NCI-H748 (cell line): ENCODE results near the gene CTNNA3.
A peak's percentile ranks its signal among the peaks of the same experiment; 100 is the strongest.

Source experiments
- DNase-seq: peaks from one replicate; lab custom pipeline; 2025; ENCODE audit not compliant: unreplicated experiment; lab: John Stamatoyannopoulos, UW

Gene CTNNA3

DNA sequence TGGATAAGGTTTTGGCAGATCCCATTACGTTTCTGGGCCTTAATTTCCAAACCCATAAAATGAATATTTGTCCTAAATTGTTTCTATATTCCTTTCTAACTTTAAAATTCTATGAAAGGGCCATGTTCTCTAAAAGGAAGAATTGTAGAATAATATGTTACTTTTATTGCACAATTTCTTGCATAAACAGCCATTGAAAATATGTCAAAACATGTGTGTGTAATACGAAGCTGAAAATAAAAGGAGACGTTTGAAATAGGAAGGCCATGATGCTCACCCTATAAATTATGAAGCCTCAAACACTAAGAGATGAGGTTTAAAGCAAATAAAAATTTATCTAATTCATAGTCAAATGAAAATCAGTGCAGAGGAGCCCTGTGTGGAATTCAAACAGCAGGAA, 915.2 kb downstream of the CTNNA3 start:
- DNase-seq: no peak

DNA sequence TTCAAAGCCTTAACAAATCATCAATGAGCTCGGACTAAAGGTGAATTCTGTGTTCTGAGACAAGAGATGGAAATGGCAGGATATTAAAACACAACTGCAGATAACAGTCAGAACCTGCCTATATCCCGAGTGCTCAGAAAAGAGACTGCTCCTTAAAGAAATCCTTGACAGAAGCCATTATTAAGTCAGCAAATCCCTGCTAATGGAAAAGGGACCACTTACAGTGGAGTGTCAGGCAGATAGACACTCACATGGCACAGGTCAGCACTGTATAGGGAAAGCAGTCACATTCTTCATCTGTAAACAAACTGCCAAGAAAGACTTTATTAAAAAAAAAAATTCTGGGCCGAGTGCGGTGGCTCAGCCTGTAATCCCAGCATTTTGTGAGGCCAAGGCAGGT, 917.6 kb downstream of the CTNNA3 start:
- DNase-seq: no peak

DNA sequence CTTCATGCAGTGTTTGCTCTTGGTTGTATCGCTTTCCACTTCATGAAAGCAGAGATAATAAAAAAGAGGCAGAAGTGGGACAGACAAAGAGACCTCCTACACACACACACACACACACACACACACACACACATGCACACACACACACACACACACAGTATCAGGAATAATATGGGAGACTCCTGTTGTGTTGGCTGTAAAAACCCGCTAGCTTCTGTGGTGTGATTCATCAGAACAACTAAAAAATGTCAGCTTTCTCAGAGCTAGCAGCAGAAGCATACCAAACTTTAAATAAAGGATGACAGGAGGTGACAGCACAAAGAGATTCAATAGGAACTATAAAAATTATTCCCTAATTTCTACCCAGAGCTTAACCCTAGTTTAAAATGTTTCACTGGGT, 918.3 kb downstream of the CTNNA3 start:
- DNase-seq: no peak

DNA sequence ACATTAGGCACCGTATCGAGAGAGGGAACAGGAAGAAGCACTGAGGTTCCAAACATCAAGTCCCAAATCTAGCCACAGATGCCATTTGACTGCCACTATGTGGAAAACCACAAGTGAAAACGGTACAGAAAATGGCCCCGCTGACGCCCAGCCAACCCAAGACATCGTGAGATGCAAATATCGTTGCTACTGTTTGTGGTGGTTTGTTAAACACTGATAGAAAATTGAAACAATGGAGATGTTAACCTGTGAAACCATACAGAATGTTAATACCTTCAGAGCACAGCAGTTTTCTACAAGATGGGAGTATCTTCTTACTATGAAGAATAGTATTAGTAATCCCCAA, 922.5 kb downstream of the CTNNA3 start:
- no peak for DNase-seq

DNA sequence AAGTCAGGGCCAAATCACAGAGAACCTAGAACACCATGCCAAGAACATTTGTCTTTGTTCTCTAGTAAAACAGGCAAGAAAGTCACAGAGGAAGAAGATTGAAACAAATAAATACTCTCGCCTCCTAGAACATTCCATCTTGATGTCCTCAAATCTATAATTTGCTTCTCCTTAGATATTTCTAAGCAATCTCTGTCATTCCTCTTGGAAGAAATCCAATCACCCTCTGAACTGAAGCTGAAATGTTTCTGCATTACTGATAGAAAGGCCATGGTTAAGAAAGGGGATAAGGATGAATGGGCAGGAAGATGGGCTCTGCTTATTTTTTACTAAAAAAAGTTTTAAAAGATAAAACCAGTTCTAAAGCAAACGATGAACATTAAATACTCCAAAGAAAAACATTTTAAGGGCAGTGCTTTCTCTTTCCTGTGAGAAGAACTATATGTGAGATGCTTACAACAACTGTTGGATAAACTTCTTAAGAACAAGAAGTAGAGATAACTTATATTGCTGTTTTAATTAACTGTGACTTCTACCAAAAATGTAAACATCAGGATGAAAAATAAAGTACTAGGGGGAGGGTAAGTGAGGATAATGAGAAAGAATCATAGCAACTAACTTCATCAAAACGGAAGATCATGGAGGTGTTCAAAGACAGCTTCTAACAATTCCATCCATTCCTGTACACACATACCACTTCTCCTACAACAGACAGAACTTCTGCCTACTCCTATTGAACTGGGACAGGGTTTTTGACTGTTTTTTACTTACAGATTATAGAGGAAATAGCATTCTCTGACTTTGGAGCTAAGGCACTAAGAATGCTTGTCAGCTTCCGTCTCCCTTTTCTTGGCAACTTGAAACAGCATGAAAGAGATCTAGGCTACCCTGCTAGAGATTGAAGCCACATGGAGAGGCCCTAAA, 923.2 kb downstream of the CTNNA3 start:
- DNase-seq: no peak

DNA sequence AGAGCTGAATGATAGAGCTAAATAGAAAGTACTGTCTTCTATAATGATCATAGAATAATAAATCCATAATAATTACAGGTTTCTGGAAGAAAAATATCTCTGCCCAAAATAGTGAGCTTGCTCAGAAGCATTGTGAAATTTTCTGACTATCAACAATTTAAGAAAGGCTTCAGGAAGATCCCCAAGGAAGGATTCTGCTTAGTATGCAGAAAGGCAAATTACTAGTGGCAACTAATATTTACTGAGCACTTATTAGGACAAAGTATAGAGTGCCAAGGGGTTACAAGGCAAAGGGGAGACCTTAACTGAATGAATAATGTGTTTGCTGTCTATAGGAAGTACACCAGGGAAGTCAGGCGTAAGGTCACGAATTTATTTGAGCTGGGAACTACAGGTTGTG, 928.3 kb downstream of the CTNNA3 start:
- DNase-seq: no peak

DNA sequence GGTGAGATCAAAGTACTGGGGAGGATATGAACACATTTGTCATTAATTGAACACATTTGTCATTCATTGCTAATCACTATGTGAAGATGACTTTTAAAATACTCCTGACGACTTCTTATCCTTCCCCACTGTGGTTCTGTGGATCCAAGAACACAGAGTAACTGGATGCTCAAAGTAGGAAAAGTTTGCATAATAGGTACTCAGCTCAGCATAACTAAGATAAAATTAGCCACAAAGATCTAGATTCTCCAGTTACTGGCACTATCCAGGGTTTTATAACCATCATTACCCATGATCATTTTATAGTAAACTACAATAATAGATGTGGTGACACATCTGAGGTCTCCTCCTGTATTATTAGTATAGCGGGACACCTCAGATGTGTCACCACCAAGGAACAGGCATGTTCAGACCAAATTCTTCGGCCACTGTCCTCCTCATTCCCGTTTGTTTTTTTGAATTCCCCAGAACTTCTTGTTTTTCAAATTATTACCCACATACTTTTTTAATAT, 933.7 kb downstream of the CTNNA3 start:
- DNase-seq: no peak

DNA sequence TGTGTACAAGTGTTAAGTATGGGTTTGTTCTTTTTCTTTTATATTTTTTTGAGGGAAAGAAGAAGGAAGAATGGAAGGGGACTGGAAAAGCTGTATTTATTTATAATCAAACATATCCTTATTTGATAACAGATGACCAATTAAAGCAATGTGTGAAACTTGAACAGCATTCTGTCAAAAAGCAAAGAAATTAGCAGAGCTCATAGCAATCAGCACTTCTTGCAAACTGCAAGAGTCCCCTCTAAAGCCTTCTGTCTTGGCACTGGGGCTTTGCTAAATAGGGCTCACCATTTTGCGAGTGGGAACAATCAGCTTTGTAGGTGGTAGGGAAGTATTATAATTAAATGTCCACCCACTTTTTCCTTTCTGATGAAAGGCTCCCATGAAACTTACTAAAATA, 935.1 kb downstream of the CTNNA3 start:
- DNase-seq: no peak

DNA sequence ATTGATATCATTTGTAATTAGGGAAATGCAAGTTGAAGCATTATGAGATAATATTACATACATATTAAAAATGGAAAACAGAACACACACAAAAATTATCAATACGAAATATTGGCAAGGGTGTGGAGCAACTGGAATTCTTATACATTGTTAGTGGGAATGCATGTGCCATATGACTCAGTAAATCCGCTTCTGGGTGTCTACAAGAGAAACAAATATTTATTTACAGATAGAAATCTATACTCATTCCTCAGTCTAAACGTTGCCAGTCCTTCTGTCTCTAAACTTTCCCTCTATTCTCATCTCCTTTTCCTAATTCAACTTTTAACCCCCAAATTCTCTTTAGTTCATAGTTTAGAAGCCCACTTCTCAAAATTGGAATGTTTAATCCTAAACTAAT, 940.5 kb downstream of the CTNNA3 start:
- DNase-seq: no peak

DNA sequence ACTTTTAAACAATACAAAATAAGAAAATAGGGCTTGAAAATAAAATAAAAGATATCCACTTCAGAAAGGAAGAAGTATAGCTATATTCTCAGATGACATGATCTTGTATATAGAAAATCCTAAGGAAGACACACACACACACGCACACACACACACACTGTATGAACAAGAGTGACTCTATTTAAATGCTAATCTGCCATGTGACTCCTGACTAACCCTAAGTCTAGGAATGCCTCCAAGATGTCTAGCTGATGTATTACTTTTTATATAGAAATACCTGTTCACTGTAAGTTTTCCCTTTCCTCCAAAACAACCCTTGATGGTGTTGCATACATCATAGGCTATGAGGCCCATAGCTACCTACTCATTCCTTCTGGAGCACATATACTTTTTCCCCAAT, 943.3 kb downstream of the CTNNA3 start:
- no peak for DNase-seq

DNA sequence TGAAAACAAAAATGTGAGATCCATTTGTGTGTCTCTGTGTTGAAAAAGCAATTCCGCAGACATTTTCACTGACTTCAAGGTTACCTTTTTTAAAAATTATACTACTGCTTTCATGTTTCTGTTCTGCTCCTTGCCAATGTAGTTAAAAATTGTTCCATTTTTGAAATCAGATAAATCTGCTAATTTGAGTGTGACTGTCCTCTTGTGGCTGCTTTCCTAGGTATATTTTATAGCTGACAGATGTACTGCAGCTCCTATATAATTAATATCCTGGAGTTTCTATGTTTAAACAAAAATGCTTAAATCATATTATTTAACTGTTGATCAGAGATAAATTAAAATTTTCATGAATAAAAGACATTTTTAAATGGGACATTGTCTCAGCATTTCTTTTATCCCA, 947.8 kb downstream of the CTNNA3 start:
- no peak for DNase-seq

DNA sequence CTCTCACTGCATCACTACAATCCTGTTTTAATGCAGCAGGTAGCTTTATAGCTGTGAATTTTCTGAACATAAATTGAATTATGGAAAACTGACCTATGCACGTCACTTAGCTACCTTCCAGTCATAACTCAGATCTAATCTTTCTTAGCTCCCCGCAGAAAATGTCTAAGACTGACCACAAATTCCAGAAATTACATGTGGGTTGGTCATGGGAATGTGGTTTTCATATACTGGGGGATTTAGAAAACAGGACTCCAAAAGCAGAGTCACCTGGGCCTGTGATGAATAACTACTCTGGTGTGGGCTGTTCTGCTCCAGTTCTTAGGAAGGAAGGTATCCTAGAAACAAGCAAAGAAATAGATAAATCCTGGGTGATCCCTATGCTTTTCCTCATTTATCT, 948.5 kb downstream of the CTNNA3 start:
- no peak for DNase-seq

DNA sequence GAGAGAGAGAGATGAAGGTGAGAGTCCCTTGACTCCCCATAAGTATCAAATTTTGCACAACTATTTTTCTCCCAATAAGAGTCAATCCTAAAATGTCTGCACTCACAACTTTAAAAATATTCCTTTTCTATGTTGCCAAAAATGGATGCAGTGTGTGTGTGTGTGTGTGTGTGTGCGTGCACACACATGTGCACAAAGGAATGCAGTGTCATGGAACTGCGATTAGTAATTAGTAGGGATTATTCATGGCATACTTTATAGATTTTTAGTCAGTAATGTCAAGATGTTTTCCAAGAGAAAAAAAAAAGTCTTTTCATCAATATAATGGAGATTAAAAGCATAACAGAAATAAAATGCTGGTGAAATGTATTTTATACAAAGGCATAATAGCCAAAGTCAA, 949.3 kb downstream of the CTNNA3 start:
- no peak for DNase-seq

DNA sequence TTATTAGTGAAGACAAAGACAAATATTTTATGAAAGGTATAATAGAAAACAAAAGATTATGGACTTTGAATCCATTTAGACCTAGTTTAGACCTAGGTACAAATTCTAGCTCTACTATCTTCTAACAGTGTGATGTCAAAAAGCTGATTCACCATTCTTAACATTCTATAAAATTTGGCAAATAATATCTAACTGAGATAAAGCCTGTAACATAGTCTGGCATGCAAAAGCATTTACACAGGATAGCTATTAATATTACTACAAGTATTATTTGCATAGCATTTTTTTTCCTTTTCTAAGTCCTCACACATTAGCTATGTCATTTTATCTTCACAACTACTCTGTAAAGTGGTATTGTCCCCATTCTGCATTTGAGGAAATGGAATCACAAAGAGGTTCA, 949.7 kb downstream of the CTNNA3 start:
- DNase-seq: no peak

DNA sequence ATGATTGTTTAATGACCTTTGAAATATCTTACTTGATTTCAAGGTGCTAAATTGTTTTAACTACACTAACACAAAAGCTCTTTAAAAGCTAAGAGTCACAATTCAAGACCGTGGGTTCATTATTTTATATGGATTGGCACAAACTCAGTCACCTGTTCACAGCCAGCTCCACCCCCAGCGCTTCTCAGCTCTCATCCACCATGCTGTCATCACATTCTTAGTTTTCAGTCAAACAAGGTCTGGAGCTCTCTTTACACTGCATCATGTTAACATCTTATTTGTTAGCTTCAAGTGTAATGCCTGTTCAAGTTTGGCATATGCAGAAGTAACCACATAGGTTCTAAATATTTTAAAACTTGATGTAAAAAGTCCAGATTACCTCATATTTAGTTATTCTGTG, 951.1 kb downstream of the CTNNA3 start:
- no peak for DNase-seq

DNA sequence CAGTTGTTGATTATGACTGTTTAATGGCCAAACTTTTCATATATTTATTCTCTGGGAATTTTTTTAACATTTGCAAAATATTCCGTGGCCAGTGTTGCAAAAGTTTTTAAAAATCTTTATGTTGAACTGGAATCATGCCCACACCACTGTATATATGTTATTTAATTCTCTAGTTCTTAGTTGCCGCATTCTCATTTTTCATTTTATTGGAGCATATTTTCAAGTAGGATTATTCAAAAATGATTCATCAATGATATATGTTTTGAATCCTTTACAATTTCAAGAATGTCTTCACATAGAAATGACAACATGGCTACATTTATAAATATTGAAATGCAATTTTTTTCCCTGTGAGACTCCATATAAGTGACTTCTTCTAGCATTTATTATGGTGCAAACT, 958.8 kb downstream of the CTNNA3 start:
- no peak for DNase-seq

DNA sequence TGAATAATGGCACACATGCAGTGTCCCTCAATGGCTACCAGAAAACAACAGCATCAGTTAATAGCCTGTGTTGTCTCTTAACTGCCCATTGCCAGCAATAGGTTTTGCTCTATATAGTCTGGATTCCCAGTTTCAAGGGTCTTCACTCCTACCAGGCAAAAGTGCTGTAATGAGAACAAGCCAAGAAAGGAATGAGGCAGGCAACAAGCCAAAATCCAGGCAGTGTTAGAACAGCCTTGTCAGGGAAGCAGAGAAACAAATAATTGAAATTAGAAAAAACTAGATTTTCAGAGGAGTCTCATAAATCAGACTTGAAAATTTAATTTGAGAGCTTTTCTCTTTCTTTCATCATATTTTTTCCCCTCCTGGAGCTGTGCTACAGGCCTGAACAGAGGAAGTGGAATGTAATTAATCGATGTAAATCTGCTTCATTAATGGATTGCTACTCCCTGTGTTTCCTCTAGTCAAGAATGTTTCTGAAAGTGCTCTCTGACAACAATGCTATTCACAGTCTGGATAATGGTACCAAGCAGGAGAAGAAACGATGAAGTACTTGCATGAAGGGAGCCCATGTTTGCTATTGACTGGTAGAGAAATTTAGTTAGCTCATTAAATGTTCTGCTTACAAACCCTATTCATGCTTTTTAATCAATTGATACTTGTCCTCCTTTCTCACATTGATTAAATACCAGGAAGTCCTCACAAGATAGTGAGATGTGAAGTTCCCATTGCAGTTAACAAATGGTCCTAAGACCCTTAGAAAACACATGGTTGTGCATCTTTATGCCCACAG, 972.2 kb downstream of the CTNNA3 start:
- DNase-seq: no peak

DNA sequence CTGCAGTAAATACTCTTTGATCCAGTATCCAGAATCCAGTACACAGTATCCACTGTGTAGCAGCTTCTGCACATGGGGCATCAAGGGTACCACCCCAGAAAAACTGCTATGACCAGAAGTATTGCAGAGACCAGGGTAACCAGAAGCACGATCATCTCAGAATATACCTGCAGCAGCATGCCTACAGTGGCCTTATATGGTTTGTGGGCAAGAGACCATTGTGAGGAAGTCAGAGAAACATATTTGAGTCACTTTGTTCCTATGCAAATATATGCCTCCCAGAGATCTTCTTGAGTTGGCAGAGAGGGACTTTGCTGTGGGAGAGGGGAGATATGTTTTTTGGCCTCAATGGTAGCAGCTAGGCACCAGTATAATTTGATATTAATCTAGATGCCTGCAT, 976.5 kb downstream of the CTNNA3 start:
- no peak for DNase-seq

DNA sequence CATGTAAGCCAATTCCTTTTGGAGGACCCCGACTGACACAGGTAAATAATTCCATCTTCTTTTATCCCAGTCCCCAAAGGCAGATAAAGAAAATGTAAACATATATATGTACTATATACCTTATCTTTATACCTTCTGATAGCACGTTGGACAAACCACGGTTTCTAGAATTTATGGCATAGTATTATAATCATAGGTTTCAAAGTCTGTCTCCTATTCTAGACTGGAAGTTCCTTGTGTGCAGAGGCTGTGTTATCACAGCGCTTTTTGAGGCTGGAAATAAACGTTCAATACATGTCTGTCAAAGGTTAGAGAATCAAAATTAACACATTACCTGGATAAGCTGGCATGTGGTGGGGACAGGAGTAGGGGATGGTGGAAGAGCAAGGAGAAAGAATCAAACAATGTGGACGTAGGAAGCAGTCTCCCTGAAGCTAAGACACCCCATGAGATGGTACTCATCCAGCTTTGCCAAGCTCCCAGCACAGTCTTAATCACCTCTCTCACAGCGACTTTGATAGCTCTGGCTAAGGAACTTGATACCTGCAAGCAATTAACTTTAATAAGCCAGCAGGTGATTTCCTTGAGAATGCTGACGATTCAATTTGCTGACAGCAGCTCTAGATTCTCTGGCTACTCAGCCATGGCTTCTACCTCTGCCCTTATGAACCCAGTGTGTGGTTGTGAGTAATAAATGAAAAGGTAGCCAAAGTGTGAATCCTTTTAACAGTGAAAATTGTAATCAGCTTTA, 978.6 kb downstream of the CTNNA3 start:
- peak; percentile 20 for DNase-seq

DNA sequence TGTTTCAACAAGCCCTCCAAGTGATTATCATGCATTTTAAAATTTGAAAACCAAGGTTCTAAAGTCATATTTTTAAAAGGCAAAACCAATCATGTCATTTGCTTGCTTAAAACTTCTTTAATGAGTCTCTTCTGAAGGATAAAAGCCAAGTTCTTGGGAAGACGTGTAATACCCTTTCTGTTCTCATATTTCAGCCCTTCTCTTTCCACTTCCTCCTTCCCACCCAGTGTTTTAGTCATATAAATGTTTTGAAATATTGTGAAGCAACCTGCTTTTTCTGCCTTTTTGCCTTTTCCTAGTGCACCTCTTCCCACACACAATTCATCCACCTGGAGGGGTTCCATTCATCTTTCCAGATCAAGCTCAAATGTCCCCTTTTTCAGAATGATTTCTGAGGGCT, 981.3 kb downstream of the CTNNA3 start:
- no peak for DNase-seq

DNA sequence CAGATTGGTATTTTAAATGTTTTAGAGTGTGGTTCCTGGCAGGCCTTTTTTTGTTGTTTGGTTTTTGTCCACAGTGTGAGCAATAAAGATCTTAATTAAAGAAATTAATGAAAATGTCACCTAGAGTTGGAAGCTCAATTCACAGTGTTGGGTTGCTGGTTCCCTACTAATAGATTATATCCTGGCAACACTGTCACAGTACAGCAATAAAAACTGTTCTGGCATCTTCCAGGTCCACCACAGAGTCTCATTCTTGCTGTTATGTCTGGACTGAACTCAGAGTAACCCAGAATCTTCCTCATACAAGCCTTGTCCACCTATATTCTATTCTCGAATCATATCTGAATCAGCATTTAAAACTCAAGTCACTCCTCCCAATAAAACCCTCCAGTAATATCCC, 982.6 kb downstream of the CTNNA3 start:
- no peak for DNase-seq

DNA sequence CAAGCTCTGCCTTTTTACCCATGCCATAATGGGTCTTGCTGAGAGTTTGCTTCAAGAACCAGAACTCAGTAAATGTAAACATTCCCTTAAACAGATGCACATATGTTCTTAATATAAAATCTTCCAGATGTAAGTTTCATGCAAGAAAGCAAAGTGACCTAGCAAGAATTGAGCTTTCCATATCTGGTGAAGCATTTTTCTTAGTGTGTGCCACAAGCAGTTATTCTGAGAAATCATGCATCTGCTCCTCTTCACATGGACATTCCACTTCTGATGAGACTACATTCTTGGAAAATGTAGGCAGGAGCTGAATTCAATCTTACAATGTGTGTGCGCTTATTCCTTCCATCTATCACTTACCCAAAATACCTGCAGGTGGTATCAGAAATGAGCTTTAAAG, 997.9 kb downstream of the CTNNA3 start:
- no peak for DNase-seq
